Embryonic facial prominence (tissue), 1 donor: Measurements from ENCODE around the gene THRAP3.

ENCODE experiments used
- DNase-seq: peaks from one replicate; pipeline ENCODE4 v3.0.0-alpha.2; 2016; ENCODE audit errors: extremely low spot score

THRAP3 gene

DNA sequence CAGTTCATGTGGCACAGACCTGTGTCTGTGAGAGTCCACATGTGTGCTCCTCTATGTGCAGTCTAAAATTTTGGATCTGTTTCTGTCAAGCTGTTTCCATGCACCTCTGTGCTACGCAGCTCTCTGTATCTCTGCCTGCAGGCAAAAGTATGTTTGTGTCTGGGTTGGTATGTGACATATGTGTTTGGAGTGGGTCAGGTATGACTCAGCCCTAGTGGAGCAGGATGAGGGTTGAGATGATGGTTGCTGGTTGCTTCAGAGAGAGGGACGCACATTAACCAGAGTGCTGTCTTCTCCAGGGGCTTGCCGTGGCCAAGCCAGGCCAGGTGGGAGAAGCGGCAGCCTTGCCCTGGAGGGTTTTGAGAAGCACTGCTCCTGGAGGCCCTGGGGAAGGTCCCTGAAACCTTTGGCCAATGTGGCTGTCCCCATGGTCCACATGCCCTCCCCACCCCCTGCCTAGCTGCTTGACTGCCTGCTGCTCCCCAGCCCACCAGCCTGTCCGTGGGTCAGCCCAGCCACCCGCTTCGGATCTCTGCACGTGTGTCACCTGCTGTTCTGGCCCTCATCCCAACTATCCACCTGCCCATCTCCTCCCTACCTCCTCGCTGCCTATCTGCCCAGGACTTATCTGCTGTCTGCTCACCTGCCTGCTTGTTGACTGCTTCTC lies 103.3 kb downstream of the THRAP3 start:
- DNase-seq = no peak

DNA sequence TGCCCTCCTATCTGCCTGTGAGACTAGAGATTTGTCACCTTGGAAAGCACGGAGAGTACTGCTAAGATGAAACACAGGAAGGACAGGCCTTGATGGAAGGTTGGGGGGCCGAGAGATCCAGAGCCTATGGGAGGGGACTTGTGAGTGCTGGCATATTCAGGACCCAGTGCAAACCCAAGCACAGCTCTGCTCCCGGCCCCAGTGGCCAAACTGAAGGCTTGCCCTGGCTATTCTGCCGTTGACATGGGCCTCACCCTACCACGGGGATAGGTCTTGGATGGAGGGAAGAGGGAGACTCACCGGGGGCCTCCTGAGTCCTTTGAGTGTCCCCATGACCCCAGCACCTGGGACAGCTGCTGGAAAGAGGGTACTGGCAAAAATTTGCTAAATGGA lies 103.8 kb downstream of the THRAP3 start:
- DNase-seq = no peak

DNA sequence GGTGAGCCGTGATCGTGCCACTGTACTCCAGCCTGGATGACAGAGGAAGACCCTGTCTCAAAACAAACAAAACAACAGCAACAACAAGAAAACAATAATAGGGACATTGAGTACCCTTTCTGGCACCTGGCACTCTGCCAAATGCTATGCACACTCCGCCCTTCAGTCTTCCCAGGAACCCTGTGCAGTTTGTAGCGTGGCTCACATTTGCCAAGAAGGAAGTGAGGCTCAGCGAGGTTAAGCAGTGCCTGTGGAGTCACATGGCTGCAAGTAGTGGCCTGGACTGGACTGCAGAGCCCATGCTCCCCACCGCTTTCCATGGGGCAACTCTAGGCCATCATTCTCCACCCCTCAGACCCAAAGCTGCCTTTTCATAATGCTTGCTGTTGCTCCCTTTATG lies 104.5 kb downstream of the THRAP3 start:
- no peak for DNase-seq

- no peak for DNase-seq
Measured at GRCh38 chr1:36329817-36330216, 105.6 kb downstream of the THRAP3 start.

DNA sequence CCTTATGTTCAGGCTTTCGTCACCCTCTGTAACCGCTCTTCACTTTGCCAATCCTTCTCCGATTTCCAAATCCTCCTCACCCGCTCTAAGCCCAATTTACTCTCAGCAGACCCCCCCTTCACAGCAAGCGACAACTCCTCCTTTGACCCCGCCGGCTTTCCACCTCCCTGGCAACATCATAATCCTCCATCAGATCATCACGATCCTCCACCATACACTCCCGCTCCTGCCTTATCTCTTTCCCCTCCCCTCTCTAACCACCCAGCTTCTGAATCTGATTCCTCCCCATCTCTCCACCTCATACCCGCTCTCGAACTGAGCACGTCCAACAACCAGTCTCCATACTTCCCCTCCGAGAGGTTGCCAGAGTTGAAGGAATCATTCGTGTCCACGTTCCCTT lies 106.7 kb downstream of the THRAP3 start:
- no peak for DNase-seq

- no peak for DNase-seq
Measured at GRCh38 chr1:36337830-36338229, 113.6 kb downstream of the THRAP3 start.

DNA sequence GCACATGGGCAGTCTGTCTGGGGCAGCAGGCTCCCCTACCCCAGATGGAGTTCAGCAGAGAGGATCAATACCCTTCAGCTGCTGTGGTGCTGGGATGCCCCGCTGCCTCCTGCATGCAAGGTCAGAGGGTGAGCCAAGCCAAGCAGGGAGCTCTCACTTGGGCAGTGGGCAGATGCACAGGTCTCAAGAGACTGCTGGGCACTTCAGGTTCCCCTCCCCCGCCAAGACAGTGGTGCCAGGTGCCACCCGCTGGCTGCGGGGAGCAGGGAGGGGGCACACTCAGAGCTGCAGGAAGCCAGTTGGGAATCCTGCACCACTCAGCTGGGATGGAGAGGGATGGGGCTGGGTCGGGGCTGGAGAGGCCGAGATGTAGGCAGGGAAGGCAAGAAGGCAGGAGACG lies 115.0 kb downstream of the THRAP3 start:
- DNase-seq = no peak

- no peak for DNase-seq
Measured at GRCh38 chr1:36339615-36340014, 115.4 kb downstream of the THRAP3 start.

DNA sequence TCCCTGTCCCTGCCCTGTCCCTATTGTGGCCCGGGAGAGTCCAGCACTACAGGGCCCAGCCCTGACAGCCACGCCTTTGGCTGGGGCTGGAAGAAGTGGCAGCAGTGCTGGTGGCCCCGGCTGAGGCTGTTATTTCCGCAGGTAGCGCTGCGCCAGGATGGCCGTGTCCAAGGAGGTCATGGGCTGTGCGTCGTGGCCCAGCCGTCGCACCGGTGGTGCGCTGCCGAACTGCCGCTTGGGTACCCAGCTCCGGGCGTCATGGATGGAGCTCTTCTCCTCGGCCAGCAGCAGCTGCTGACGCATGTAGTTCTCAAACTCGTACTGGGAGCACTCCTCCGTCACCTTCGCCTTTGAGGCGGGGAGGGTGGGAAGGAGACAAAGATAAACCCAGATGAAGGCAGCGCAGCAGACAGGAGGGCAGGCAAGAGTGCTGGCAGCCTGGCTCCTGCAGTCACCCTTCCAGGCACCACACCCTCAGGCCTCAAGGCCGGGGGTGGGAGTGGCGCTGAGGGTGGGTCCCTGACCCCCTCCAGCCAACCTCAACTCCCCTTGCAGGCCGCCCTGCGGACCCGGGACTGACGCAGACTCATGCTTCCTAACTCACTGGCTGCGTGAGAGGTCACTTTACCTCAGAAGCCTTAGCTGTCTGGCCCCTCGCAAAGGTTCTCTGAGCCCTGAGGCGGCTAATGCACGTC lies 117.5 kb downstream of the THRAP3 start:
- no peak for DNase-seq

DNA sequence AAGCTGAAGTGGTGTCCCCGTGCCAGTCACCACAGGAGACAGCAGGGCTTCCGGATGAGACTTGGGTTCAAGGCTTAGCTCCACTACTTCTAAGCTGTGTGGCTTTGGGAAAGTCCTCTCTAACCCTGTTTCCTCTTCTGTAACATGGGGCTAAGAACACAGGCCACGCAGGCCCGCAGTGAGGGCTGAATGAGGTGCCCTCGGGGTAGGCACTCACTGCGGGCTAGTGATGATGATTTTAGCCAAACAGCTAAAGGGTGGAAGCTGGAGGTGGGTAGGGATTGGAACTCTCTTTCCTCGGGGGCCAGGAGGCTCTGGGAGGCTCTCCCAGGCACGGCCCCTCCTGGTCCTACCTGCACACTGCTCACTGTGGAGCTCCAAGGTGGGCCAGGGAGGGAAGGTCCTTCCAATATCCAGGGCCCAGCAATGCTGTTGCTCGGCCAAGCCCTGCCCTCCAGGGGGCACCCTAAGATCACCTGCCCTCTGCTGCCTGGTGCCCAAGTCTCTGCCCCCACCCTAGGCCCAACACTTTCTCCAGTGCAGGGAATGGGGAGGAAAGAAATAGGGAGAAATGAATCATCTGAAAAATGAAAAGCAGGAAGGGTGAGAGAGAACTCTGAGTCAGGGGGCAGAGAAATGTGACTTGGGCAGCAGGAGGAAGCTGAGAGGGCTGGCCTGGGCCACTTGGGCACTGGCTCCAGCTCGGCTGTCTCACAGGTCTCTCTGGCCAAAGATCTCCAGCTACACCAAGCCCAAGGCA lies 118.4 kb downstream of the THRAP3 start:
- no peak for DNase-seq

DNA sequence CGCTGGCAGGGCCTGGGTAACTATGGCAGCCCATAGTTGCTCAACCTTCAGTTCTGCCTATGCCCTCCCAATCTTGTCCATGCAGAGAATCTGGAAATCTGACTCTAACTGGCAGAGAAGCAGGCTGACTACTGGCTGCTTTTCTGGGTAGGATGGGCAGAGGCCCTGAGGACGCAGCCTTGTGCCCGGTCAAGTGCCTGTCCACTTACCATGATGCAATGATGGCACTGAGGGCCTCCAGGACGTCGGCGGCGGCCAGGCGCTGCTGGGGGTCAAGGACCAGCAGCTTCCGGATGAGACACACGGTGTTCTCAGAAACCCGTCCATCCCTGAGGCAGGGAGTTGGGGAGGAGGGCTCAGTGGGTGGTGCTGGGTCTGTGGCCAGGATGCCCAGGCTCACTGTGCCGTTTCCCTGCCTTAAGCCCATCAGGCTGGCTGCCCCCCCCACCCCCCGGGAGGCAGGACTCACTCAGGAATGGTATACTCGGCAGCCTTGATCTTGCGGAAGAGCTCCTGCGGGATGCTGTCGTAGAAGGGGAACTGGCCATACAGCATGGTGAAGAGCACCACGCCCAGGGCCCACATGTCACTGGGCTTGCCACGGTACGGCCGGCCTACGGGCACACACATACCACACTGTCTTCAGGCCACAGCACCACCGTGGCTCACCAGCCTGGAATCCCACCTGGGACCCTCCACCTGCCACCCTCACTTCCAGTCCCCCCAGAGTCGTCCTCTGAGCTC lies 119.6 kb downstream of the THRAP3 start:
- DNase-seq = no peak

DNA sequence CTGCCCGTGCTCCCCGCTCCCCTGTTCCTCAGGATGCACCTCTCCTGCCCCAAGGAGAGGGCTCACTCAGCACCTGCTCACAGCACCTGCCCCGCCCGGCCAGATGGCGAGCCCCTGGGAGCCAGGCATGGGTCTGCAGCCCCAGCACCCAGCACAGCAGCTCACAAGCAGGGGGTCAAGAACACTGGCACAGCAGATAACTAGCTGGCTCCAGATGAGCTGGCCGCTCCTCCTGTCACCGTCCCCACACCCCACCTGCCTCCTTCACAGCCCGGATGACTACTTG lies 120.1 kb downstream of the THRAP3 start:
- DNase-seq = no peak

DNA sequence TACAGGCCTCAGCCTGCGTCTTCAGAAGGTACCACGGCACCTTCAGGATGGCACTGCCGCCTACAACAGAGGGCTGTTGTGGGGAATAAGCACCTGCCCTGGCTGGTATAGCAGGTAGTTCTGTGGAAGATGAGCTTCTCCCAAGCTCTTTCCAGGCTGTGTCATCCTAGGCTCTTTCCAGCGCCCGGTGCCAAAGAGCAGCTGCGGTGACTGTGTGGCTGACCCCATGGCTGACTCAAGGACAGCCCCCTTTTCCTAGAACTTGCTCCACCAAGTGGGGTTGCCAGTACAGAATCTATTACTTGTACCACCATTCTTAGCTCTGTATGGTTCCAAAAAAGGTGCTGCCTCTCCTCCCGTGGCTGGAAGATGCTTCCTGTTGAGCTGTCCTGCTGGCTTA lies 121.1 kb downstream of the THRAP3 start:
- DNase-seq = no peak

DNA sequence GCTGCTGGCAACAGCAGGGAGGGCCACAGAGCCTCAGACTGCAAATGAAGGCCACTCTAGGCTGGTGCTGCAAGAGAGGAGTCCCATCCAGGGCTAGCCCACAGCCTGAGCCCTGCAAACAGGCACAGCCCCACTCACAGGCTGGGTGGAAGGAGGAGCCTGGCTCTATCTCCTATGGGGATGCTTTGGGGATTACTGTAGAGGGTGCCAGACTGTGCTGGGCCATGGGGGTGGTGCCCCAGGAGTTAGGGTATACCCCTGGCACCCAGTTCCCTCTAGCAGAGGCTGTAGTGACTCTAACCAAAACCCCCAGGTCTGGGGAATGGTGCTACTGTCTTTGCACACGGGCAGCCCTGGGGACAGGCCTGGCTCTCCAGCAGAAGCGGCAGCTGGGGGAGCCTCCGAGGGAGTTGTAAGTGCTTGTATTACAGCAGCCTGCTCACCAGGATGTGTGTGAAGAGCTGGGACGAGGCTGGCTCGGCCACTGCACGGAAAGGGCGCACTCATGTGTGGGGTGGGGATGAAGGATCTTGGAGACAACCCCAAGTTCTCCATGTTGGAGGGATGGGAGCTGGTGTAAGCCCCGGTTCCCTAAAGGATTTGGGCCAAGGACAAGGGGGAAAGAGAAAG lies 122.6 kb downstream of the THRAP3 start:
- DNase-seq = no peak

- DNase-seq = no peak
Measured at GRCh38 chr1:36349241-36349671, 125.0 kb downstream of the THRAP3 start.

- no peak for DNase-seq
Measured at GRCh38 chr1:36349839-36350238, 125.6 kb downstream of the THRAP3 start.

DNA sequence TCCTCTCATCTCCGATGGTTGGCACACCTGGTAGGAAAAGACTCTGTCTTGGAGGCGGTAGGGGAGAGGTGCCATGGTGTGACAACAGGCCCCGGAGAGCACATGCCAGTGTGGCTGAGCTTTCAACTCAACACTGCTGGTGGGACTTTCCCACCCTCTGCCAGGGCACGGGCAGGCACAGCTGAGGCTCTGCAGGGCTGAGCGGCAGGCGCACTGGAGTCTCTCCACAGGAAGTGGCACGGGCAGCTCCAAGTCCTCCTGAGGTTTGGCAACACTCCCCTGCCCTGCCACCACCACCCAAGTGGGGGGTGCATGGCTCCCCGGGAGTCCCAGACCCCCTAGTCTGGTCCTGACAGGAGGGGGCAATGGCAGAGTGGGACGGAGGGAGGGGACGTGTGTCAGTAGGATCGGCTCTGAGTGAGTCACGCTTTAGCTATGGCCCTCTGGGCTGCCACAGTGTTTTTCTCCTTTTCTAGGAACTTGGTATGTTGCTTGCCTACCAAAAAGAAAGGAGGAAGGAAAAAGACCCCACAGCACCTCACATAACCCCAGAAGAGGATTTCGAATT lies 126.5 kb downstream of the THRAP3 start:
- DNase-seq = no peak

- DNase-seq = no peak
Measured at GRCh38 chr1:36351227-36351977, 127.2 kb downstream of the THRAP3 start.

GRCh38 chr1:36352125-36352909 lies 128.1 kb downstream of the THRAP3 start:
- no peak for DNase-seq
